HG03135 (cell line): ENCODE data around the gene NR6A1.
A peak's percentile ranks its signal among the peaks of the same experiment; 100 is the strongest.

Experiments used
- ATAC-seq: cut with Tn5 transposase; IDR thresholded peaks from one replicate; pipeline ENCODE4 v1.9.1; 2021; ENCODE audit warnings: mild to moderate bottlenecking, moderate library complexity; ENCODE audit not compliant: unreplicated experiment

Gene NR6A1

DNA sequence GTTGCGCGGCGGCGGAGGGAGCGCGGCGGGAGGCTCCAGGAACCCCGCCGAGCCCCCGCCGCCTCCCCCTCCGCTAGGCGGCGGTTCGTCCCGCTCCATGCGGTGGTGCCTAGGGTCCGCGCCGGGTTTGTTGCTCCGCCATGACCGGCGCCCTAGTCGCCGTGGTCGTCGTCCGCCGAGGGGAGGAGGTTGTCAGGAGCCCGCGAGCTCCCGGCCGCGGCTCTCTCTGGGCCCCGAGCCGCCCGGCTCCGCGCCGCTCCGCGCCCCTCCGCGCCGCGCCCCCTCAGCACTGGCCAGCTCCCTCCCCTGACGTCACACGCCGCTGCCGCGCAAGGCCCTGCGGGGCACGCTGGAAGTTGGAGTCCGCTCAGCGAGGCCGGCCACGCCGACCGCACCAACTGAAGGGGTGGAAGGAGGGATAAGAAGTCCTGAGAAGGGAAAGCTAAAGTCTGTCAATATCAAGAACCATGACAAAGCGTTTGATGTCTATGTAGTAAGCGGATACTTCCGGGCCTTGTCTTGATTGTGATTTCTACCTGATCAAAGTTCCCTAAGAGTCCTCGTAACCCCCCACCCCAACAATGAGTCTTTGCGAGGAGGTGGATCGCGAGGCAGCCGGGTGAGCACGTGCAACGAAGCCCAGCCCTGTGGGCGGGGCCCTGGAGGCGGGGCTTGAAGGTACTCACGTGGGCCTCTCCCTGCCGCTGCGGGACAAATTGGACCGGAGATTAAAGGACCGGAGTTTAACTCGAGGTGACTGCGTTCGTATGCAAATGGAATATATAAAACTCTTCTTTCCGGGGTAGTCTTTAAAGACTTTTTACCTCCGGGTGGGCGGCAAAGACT lies at the start of gene NR6A1:
Gene NR6A1, minus strand, starts transcription at position 291 of the 846 bp plus-strand sequence.
- peak; percentile 88 for ATAC-seq

- no peak for ATAC-seq
Observed at GRCh38 chr9:124818431-124819281, 47.5 kb upstream of the NR6A1 start.

DNA sequence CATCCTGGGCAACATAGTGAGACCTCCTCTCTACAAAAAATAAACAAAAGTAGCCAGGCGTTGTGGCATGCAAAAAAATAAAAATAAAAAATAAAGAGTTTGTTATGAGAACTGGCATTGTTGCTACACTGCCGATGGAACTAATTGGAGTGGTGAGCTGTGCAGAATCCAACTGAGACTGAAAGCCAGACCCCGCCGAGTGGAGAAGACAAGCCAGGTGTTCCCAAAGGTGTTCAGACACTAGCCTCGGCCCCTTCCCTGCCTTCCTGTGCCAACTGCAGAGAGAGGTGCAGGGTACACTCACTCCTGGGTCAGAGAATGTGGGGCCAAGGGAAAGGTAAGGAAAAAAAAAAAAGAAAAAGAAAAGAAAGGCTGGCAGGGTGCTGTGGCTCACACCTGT lies 44.5 kb upstream of the NR6A1 start:
- ATAC-seq = no peak

GRCh38 chr9:124814164-124814535 lies 43.0 kb upstream of the NR6A1 start:
- no peak for ATAC-seq

GRCh38 chr9:124813501-124814163 lies 42.5 kb upstream of the NR6A1 start:
- no peak for ATAC-seq

- no peak for ATAC-seq
Observed at GRCh38 chr9:124813041-124813440, 41.9 kb upstream of the NR6A1 start.

- ATAC-seq = no peak
Observed at GRCh38 chr9:124812441-124812876, 41.3 kb upstream of the NR6A1 start.

GRCh38 chr9:124810663-124811355 lies 39.7 kb upstream of the NR6A1 start:
- no peak for ATAC-seq

DNA sequence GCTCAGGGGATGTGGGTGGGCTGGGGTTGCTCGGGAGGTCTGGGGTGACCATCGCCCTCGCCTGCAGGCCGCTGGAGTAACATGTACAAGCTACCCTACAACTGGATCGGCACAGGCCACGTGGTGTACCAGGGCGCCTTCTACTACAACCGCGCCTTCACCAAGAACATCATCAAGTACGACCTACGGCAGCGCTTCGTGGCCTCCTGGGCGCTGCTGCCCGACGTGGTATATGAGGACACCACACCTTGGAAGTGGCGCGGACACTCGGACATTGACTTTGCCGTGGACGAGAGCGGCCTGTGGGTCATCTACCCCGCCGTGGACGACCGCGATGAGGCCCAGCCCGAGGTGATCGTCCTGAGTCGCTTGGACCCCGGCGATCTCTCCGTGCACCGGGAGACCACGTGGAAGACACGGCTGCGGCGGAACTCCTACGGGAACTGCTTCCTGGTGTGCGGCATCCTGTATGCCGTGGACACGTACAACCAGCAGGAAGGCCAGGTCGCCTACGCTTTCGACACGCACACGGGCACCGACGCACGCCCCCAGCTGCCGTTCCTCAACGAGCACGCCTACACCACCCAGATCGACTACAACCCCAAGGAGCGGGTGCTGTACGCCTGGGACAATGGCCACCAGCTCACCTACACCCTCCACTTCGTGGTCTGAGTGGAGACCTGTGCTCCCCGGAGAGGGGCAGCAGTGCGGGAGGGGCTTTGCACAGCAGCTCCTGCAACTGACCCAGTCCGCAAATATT lies 38.8 kb upstream of the NR6A1 start:
- no peak for ATAC-seq

GRCh38 chr9:124809211-124809610 lies 38.1 kb upstream of the NR6A1 start:
- ATAC-seq = no peak

- ATAC-seq = no peak
Observed at GRCh38 chr9:124808246-124808956, 37.3 kb upstream of the NR6A1 start.

DNA sequence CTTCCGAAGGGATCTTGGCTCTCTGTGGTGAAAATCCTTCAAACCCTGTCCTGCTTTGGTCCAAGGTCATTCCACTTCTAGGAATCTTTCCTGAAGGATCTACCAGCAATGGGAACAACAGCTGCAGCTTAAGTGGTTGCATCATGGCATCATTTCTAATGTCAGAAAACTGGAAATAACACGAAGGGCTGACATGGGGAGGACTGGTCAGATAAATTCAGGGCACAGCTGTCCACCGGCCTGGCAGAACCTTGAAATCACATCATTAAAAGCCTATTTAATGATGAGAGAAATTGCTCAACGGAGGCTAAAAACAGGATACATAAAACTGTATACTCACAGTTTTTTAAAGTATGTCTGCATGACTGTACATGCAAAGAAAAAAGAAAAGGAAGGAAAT lies 34.1 kb upstream of the NR6A1 start:
- ATAC-seq = no peak

- ATAC-seq = no peak
Observed at GRCh38 chr9:124803911-124804310, 32.8 kb upstream of the NR6A1 start.

DNA sequence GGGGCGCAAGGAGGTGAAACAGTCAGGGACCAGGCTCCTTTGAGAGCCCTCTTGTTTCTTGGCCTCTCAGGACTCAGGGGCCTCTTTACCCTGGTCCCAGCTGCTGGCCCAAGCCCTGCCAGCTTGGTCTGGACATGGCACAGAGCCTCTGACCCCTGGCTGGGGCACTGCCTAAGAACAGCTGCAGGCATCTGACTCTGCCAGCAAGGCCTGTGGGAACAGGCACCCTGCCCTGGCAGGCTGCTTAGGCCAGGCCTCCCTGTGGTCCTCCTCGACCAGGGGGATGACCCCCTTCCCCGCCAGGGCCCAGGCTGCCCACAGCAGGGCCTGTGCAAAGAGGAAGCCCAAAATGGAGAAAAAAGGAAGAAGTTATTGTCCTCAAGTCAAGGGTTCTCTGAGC lies 31.3 kb upstream of the NR6A1 start:
- ATAC-seq = no peak

DNA sequence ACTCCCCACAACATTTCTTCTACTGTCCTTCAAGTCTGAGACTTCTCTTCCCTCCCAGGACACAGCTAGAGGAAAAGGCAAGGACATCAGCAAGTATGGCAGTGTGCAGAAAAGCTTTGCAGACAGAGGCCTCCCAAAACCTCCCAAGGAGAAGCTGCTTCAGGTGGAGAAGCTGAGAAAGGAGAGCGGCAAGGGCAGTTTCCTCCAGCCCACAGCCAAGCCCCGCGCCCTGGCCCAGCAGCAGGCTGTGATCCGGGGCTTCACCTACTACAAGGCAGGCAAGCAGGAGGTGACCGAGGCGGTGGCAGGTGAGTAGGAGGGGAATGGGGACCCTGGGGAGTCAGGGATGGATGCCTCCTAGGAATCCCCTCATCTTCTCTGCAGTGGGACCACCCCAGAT lies 30.2 kb upstream of the NR6A1 start:
- no peak for ATAC-seq

GRCh38 chr9:124800306-124801259 lies 29.5 kb upstream of the NR6A1 start:
- no peak for ATAC-seq

GRCh38 chr9:124799274-124800006 lies 28.3 kb upstream of the NR6A1 start:
- ATAC-seq = no peak
